HG03159 (cell line): Measurements from ENCODE around the gene KIF26A.

ENCODE experiments used
- ATAC-seq: cut with Tn5 transposase; IDR thresholded peaks from one replicate; pipeline ENCODE4 v1.9.1; 2021; ENCODE audit warnings: mild to moderate bottlenecking, moderate library complexity; ENCODE audit not compliant: unreplicated experiment

KIF26A gene

DNA sequence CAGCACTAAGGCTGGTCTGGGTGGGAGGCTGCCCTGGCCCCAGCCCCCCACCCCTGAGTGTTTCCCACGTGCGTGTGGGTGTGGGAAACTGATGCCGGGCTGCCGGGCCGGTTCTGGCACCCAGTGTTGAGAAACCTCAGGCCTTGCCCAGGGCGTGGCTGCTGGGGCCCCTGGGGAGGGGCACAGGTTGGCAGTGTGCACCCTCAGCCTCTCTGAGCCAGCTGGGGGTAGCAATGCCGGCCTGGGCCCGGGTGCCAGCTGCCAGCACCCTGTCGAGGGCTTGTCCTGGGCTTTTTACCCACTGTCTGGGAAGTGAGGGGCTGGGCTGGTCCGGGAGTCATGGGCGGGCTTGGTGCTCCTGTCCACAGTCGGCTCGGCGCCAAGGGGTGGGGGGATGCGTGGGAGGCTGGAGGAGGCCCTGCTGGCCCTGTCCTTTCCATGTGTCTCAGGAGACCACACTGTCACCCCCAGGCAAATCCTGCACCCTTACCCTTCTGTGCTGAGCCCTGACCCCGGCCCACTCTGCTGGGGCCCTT, 37.2 kb upstream of the KIF26A start:
- no peak for ATAC-seq

GRCh38 chr14:104101651-104102281, 36.6 kb upstream of the KIF26A start:
- no peak for ATAC-seq

GRCh38 chr14:104102282-104102914, 36.0 kb upstream of the KIF26A start:
- ATAC-seq = no peak

DNA sequence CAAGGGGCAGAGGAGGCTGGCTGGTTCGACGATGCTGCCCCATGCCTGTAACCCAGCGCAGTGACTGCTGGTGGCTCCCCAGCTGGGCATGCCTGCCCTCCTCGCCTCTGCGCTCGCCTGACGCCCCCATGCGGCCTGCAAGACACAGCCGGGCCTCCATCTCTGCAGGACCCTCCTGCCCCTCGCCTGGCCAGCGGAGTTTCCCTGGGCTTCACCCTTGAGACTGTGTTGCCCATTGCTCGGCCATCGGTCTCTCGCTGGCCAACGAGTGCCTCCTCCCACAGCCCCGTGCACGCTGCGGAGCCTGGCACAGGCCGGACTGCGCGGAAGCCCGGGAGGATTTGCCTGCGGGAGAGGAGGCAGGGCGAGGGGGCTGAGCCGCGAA, 35.3 kb upstream of the KIF26A start:
- ATAC-seq = no peak

GRCh38 chr14:104103446-104104075, 34.8 kb upstream of the KIF26A start:
- no peak for ATAC-seq

- no peak for ATAC-seq
Measured at GRCh38 chr14:104104076-104104901, 34.1 kb upstream of the KIF26A start.

GRCh38 chr14:104105071-104105821, 33.1 kb upstream of the KIF26A start:
- no peak for ATAC-seq

DNA sequence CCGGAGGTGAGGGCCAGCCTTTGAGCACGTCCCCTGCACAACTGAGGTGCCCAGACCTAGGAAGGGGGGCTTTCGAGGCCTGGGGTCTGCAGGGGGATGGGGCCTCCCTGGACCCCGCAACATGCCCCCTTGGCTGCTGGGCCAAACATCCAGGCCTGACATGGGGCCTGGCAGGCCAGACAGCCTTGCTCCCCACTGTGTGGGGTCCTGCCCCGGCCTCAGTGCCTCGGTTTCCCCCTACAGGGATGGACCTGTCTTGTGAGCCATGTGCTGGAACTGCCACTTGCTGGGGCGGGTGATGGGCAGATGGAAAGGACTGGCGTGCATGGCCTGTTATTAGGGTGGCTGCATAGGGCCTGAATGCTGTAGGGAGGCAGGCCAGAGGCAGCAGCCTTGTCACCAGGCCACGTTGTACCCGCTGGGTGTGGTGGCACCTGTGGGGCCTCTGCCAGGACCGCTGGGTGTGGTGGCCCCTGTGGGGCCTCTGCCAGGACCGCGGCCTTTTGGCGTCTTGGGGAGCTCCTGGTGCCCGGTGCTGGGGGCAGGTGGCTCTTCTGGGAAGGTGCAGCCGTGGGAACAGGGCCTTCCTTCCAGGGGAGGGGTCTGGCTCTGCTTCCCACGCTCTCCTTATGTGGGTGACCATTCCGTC, 32.4 kb upstream of the KIF26A start:
- ATAC-seq = no peak

- ATAC-seq = no peak
Measured at GRCh38 chr14:104106471-104106991, 31.9 kb upstream of the KIF26A start.

GRCh38 chr14:104107101-104107581, 31.2 kb upstream of the KIF26A start:
- no peak for ATAC-seq

DNA sequence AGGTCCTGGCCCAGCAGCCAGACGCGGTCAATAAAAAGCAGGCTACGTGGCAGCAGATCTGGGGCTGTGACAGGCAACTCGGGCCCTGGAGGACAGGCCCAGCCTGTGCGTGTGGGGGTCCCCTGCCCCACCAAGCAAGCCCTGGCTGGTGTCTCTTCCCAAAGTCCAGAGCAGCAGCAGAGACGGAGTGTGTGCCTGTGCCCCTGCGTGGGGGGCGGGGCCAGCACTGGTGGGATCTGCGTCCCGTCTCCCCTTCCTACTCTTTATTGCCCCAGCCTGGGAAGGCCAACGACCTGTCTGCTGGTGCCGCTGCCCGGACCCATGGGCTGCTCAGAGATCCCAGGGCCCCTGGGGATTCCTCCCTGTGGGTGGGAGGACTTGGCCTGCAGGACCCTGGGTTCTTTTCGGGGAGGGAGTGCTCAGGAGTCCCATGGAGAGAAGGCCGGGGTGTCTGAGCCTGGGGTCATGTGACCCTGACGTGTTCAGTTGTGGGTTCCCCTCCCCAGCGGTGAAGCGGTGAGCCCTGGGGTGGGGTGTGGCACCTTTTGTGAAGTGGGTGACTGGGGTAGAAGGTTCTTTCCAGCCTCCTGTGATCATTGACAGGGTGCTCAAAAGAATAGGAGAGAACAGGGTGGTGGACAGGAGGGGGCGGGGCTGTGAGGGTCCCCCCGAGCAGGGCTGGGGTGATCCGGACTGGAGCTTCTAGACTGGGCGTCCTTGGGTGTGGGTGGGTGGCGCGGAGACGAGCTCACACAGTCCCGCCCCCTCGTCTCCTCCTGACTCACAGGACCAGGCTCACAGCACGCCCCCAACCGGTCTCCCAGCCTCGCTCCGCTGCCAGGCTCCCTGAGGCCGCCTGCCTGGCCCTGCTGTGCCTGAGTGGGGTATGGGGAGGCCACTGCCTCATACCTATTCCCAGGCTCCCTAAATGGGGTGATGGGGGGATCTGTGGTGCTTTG, 30.5 kb upstream of the KIF26A start:
- ATAC-seq = no peak

DNA sequence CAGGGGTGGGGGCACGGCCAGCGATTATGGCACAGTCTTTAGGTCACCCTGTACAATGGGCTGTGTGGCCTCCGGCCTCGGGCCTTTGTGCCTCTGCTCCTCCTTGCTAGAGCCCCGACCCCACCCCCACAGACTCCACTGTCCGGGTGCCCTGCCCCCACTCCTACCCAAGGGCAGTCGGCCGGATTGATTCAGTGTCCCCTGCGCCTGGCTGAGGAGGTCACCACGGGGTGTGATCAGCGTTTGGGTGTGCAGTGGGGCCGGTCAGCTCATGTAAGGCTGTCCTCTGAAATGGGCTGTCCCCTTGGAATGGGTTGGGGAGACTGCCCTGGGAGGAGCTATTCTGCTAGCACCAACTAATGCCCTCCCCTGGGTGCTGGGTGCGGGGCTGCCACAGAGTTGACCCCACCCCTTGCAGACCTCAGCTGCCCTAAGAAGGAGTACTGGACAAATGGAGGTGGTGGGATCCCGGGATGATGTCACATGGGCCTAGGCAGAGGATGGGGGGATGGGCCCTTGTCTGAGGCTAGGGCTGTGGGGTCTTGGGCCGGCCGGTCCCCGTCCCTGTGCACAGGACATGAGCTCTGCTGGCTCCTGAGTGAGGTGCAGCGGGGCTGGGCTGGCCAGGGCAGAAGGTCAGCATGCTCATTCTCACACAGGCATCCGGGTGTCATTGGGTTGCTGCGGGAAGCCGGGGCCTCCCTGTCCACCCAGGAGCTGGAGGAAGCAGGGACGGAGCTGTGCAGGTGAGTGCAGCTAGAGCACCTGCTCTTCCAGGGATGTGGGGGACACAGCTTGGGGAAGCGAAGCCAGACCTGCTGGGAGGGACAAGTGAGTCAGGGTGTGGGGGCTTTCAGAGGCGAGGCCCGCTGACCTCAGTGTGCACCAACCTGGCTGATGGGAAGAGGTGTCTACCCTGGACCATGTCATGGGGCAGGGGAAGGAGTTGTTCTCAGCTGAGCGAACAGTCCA, 29.5 kb upstream of the KIF26A start:
- no peak for ATAC-seq

DNA sequence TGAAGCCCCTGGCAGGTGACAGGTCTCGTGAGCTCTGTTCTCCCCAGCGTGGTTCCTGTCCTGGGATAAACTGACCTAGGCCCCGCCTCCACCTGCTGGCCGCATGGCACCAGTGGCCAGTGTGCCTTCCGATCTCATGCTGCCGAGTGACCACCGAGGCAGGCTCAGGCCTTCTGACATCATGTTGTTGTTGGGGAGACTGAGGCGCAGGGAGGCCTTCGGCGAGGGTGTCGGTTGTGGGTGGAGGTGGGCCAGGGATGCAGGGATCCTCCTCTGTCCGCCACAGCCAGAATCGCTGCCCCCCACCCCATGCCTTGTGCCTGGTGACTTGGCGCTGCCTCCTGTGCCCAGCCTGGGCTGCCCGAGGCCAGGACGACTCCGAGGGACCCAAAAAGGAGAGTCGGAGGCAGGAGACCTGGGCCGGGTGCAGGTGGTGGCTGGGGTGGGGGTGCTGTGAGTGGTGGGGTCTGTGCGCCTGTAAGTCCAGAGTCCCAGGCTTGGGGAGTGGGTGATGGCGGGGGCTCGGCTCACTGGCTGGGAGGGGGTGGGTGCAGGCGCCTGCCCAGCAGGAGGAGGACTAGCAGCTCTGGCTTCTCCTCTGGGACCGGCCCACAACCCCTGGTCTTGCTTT, 28.5 kb upstream of the KIF26A start:
- ATAC-seq = no peak

DNA sequence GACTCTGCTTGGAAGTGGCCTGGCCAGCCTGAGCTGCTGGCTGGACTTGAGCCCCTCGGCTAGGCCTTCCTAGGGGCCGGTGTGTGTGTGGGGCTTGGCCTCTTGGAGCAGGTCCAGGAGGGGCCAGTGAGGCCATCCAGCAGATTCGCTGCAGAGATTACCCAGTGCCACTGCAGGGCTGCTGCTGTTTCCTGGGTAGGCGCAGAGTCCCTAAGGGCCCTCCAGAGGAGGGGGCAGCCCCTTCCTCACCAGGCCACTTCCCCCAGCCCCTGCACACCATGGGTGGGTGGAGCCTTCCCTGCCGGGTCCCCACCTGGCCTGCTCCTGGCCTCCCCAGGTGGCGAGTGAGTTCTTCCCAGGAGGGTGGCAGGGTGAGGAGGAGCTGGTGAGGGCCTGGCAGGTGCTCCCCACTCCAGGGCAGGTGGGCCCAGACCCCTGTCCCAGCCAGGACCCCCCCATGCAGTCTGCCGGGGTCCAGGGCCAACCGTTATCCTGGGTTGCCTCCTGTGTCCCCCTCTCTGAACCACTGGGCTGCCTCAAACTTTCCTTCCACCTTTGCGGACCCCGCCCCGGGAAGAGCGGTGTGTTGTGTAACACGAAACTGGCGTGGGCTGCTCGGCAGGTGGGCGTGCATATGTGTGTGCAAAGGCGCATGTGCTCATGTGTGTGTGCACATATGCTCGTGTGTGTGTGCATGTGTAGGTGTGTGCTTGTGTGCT, 27.7 kb upstream of the KIF26A start:
- ATAC-seq = no peak

DNA sequence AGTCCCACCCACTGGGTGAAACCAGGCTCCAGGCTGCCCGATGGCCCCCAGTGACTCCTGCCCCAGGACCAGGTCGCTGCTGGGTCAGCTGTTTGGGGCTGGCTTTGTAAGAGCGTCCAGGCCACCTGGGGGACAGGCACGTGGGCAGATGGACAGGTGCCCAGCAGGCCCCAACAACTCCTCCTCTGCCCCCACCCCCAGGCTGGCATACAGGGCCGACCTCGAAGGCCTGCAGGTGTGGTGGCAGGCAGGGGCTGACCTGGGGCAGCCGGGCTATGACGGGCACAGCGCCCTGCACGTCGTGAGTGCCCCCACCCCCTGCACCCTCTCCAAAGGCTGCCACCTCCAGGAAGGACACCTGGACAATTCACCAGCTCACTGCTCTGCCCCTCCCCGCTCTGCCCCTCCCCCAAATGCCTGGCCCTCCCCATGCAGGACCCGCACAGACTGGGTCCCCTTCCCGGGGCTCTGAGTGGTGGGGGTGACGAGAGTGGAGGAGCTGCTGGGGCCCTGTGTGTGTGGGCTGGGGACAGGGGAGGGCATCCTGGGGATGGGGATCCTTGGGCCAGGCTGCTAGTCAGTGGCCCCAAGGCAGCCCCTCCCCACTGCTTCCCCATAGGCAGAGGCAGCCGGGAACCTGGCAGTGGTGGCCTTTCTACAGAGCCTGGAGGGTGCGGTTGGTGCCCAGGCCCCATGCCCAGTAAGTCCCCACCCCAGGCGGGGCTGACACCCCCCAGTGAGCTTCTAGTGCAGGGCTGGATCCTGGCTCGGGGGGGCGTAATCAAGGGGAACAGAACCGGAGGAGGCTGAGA, 26.9 kb upstream of the KIF26A start:
- ATAC-seq = no peak

DNA sequence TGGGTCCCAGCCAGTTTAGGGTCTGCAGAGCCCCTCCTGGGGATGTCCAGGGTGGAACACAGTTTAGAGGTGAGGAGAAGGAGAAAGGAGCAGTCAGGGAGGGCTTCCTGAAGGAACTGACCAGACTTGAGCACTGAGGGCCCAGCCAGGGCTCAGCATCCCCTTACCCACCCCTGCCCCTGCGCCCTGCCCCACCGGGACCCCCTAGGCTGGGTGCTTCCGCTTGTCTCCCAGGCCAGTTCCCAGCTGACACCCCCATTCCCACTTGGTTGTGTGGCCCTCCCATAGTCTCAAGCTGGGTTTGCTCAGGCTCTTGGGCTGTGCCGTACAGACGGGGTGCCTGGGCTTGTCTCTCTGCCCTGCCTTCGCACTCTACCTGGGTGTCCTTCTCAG, 26.3 kb upstream of the KIF26A start:
- ATAC-seq = no peak
